Tibial nerve (tissue), 4 donors: ENCODE measurements around the gene ANXA1.

Source experiments
- EP300 ChIP-seq, 2 donors: sonication (generic); formaldehyde crosslinking; IDR thresholded peaks; one replicate each; pipeline ENCODE4 v1.6.1; 2017; ENCODE audit warnings: antibody characterized with exemption in 2 of 2, mild to moderate bottlenecking in 1 of 2
- POLR2A ChIP-seq, 2 donors: fragments of 450-650 bp; IDR thresholded peaks; one replicate each; pipeline ENCODE4 v1.6.1; 2017; ENCODE audit warnings: antibody characterized with exemption in 2 of 2, mild to moderate bottlenecking in 2 of 2, moderate library complexity in 2 of 2
- TF ChIP-seq, protein P1 (sequence below), 5 experiments: fragments of 200-600 bp in 3 of 5; fragments of 450-650 bp in 2 of 5; sonication (generic) in 3 of 5; IDR thresholded peaks; one replicate each; pipeline ENCODE4 v1.5.1; 2016 to 2019; ENCODE audit warnings: antibody characterized with exemption in 5 of 5, mild to moderate bottlenecking in 3 of 5, moderate library complexity in 2 of 5

- TF ChIP-seq POLR2A (IDR thresholded peaks at IDR 0.05) (no peak), EP300 (IDR thresholded peaks at IDR 0.05) (no peak)
- TF ChIP-seq, protein P1, sequence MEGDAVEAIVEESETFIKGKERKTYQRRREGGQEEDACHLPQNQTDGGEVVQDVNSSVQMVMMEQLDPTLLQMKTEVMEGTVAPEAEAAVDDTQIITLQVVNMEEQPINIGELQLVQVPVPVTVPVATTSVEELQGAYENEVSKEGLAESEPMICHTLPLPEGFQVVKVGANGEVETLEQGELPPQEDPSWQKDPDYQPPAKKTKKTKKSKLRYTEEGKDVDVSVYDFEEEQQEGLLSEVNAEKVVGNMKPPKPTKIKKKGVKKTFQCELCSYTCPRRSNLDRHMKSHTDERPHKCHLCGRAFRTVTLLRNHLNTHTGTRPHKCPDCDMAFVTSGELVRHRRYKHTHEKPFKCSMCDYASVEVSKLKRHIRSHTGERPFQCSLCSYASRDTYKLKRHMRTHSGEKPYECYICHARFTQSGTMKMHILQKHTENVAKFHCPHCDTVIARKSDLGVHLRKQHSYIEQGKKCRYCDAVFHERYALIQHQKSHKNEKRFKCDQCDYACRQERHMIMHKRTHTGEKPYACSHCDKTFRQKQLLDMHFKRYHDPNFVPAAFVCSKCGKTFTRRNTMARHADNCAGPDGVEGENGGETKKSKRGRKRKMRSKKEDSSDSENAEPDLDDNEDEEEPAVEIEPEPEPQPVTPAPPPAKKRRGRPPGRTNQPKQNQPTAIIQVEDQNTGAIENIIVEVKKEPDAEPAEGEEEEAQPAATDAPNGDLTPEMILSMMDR (IDR thresholded peaks at IDR 0.05): no peak
These were observed 51.3 kb downstream of the ANXA1 start for GRCh38 chr9:73202980-73203379.
